GM18511 (cell line): Measurements from ENCODE around the gene USF1.
"Not testable (repeated sequence)": the region's sequence is repeated elsewhere in the genome, so short reads cannot be mapped to it uniquely, and the experiment has no call there.

Experiments used
- ATAC-seq: cut with Tn5 transposase; IDR thresholded peaks from one replicate; pipeline ENCODE4 v1.9.1; 2021; ENCODE audit warnings: mild to moderate bottlenecking, moderate library complexity; ENCODE audit not compliant: unreplicated experiment

USF1 gene

GRCh38 chr1:160992036-160992435, 53.7 kb downstream of the USF1 start:
- not testable (repeated sequence) for ATAC-seq
